IPS-15b (cell line): ENCODE results near the gene SLC5A2.
A peak's percentile ranks its signal among the peaks of the same experiment; 100 is the strongest.

Source experiments
- H3K27me3 ChIP-seq: one replicate; pipeline ENCODE4 v1.6.1; 2013; ENCODE audit warnings: low read length; ENCODE audit not compliant: control insufficient read depth, insufficient read depth
- H3K36me3 ChIP-seq: one replicate; pipeline ENCODE4 v1.6.1; 2013; ENCODE audit warnings: low read length; ENCODE audit not compliant: control insufficient read depth, insufficient read depth
- H3K4me1 ChIP-seq: one replicate; pipeline ENCODE4 v1.6.1; 2013; ENCODE audit warnings: mild to moderate bottlenecking, low read length; ENCODE audit not compliant: control insufficient read depth, insufficient read depth
- H3K4me3 ChIP-seq: one replicate; pipeline ENCODE4 v1.5.1; 2013; ENCODE audit warnings: low read depth, low read length
- H3K9ac ChIP-seq: one replicate; pipeline ENCODE4 v1.6.1; 2013; ENCODE audit warnings: low read depth, mild to moderate bottlenecking, low read length
- H3K9me3 ChIP-seq: one replicate; pipeline ENCODE4 v1.6.1; 2013; ENCODE audit warnings: mild to moderate bottlenecking, low read length; ENCODE audit not compliant: control insufficient read depth, insufficient read depth

SLC5A2 gene

DNA sequence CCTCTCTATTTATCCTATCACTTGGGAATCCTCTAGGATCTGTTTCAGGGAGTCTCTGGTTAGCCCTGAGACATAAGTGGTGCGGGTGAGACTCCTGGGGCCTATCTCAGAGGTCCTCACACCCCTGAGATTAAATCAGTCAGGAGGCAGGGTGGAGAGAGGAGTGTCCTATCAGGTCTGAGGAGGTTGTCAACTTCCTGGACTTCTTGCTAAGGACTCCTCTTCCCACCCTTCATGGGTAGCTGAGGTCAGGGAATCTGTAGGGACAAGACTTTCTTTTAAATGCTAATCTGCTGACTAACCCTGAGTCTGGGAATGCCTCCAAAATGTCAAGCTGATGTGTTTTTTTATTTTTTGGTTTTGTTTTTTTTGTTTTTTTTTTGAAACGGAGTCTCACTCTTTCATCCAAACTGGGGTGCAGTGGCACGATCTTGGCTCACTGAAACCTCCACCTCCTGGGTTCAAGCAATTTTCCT lies 30.3 kb upstream of the SLC5A2 start:
- Histone ChIP-seq H3K9ac (no peak overlapping the region), H3K36me3 (no peaks in the 10 kb centered on the region)

DNA sequence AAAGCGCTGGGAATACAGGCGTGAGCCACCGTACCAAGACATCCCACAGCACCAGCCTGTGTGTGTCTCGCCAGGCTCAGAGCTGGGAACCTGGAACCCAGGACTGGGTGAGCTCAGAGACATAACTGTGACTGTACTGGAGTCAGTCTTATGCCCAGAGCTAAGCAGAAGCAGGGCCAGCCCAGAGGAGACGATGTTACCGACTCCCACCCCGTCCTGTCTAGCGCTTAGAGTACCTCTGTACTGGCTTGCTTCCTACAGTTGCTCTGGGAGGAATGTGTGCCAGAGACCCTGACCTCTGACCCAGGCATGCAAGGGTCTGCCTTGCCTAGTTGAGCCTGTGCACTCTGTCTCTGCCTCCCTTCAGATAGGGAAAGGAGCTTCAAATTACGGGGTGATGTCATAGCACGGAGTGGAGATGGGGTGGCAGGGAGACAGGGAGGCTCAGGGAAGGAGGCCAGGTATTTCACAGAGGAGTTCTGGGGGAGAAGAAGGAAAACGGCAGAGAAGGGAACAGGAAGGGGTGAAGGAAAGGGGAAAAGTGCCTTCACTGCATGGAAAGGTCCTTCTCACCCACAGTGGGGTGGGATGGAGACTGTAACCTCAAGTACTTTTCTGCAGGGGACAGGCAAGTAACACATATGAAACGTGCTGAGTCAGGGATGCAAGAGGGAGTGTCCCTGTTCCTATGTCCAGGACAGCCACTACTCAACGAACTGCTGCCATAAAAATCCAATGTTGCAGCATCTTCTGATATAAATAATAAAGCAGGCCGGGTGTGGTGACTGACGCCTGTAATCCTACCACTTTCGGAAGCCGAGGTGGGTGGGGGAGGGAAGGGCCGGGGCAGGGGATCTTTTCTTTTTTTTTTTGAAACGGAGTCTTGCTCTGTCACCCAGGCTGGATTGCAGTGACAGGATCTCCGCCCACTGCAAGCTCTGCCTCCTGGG lies 29.4 kb upstream of the SLC5A2 start:
- Histone ChIP-seq H3K4me3 (peak overlapping the region; percentile 4), H3K36me3 (no peaks in the 10 kb centered on the region), H3K9ac (no peak overlapping the region), H3K4me1 (peaks cover 17% of the 10 kb centered on the region), H3K27me3 (no peaks in the 10 kb centered on the region), H3K9me3 (no peaks in the 10 kb centered on the region)

More for the DNA sequence above, 30.3 kb upstream of the SLC5A2 start:
- Histone ChIP-seq H3K4me3 (no peak overlapping the region), H3K9me3 (no peaks in the 10 kb centered on the region), H3K27me3 (no peaks in the 10 kb centered on the region), H3K4me1 (peaks cover 17% of the 10 kb centered on the region)

DNA sequence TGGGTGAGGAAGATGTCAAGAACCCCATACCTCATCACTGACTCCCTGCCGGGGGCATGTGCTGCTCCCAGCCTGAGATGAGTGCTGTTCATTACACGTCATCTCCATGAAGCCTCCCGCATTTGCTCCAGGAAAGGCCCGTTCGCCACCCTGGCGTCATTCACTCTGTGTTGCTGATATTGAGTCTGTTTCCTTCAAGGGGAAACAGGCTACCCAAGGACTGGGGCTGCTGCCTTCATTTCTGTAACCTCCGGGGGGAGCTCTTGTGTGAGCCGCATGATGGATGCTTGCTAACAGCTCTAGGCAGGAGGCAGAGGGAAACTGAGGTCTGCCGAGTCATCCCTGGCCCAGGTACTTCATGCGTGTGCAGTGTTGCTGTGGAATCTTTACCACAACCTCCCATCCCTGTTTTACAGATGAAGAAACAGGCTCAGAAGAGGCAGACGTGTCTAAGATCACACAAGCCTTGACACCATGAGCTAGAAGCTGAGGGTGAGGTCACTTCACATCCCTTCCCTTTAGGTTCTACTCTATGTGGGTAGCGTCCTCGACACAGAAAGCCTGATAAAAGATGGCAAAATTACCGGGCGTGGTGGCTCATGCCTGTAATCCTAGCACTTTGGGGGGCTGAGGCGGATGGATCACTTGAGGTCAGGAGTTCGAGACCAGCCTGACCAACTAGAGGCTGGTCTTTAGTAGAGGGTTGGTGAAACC lies 27.2 kb upstream of the SLC5A2 start:
- no peaks in the 10 kb centered on the region for H3K27me3 ChIP-seq
- H3K9ac ChIP-seq = no peak overlapping the region
- H3K4me1 ChIP-seq = peaks cover 23% of the 10 kb centered on the region
- H3K4me3 ChIP-seq = no peak overlapping the region
- H3K36me3 ChIP-seq = no peaks in the 10 kb centered on the region
- H3K9me3 ChIP-seq = no peaks in the 10 kb centered on the region

DNA sequence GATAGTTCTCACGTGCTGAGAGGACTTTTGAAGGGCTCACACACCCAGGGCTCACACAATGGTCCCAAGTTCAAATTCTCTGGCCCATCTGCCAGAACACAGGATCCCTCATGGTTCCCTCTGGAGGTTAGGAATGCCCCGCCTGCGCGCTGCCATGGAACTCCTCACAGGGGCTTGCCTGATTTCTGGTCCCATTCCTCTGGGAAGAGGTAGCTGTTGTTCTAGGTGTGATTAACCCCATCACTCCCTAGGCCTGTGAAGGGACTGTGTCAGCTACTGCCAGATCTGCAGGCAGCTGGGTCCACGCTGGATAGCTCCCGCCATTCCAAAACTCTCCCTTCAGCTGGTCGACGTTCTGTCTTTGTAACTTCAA lies 25.9 kb upstream of the SLC5A2 start:
- no peaks in the 10 kb centered on the region for H3K9me3 ChIP-seq
- no peak overlapping the region for H3K4me3 ChIP-seq
- no peaks in the 10 kb centered on the region for H3K27me3 ChIP-seq
- peaks cover 21% of the 10 kb centered on the region for H3K4me1 ChIP-seq
- H3K9ac ChIP-seq = no peak overlapping the region
- no peaks in the 10 kb centered on the region for H3K36me3 ChIP-seq

DNA sequence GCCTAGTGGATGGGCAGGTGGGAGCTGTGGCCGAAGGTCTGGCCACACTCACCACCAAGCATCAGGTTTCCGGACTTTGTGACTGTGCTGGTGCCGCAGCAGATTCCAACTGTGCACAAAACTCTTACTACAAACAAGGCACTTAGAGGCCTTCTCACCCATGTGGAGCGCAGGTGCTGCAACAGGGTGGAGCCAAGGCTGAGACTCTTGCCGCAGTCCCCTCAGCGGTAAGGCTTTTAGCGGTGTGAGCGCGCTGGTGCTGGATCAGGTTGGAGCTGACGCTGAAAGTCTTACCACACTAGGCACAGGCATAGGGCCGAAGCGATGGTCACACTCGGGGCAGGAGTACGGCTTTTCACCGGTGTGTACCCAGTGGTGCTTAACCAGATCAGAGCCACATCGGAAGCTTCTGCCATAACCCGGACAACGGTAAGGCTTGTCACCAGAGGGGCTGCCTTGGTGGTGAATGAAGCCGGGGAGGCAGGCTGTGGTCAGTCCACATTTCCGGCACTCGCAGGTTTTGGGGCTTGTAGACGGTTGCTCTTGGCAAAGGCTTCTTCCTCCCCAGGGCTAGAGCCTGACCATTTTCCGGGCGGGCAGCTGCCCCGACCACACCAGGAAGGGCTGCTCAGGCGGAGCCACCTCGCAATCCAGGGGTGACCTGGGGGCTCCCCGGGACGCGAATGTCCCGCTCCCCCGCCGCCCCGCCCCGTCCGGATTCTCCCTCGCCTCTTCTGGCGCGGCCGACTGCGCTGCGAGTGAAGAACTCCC lies 24.7 kb upstream of the SLC5A2 start:
- no peaks in the 10 kb centered on the region for H3K27me3 ChIP-seq
- peak overlapping the region; percentile 85 for H3K4me3 ChIP-seq
- H3K36me3 ChIP-seq = no peaks in the 10 kb centered on the region
- peaks cover 16% of the 10 kb centered on the region for H3K4me1 ChIP-seq
- H3K9ac ChIP-seq = peak overlapping the region; percentile 76
- no peaks in the 10 kb centered on the region for H3K9me3 ChIP-seq

DNA sequence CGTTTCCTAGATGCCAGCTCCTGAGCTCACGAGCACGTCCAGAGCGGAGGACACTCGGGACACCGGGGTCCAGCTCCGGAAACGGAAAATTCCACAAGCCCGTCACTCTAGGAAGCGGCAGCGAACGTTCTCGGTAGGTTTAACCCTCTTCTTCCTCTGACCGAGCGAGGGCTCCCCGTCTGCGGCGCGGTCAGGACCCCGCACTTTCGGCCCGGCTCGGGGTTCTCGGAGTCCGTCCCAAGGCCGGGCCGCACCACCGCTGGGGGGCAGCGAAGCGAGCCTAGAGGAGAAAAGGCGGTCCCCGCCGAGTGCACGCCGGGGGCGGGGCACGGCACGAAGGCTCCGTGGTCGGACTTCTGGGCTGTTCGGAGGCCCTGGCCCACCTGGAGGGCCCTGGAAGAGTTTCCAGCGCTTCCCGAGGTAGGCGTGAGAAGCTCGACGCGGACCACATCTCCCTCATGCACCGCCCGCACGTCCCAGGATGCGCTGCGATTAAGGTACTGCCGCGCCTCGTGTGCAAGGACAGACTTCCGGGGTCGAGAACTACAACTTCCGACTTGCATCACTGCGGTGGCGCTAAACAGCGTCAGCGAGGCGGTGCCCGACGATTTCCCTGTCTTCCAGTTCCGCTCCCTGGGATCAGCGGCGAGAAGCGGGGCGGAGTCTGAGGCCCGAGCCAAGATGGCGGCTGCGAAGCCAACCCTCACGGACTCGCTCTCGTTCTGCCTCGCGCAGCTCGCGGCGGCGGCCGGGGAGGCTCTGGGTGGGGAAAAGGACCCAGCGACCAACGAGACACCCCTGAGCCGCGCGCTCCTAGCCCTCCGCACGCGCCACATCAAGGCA lies 23.9 kb upstream of the SLC5A2 start, which contains the start of gene ARMC5:
Gene ARMC5, plus strand, starts transcription at position 658 of the 843 bp plus-strand sequence. Its CDS starts 24 bp downstream, at position 682.
- Histone ChIP-seq H3K4me3 (peak within 1 kb of the TSS; percentile 85), H3K36me3 (no peaks in the 10 kb centered on the region), H3K27me3 (no peaks in the 10 kb centered on the region), H3K4me1 (peaks cover 10% of the 10 kb centered on the region), H3K9ac (peak within 1 kb of the TSS; percentile 98), H3K9me3 (no peaks in the 10 kb centered on the region)

DNA sequence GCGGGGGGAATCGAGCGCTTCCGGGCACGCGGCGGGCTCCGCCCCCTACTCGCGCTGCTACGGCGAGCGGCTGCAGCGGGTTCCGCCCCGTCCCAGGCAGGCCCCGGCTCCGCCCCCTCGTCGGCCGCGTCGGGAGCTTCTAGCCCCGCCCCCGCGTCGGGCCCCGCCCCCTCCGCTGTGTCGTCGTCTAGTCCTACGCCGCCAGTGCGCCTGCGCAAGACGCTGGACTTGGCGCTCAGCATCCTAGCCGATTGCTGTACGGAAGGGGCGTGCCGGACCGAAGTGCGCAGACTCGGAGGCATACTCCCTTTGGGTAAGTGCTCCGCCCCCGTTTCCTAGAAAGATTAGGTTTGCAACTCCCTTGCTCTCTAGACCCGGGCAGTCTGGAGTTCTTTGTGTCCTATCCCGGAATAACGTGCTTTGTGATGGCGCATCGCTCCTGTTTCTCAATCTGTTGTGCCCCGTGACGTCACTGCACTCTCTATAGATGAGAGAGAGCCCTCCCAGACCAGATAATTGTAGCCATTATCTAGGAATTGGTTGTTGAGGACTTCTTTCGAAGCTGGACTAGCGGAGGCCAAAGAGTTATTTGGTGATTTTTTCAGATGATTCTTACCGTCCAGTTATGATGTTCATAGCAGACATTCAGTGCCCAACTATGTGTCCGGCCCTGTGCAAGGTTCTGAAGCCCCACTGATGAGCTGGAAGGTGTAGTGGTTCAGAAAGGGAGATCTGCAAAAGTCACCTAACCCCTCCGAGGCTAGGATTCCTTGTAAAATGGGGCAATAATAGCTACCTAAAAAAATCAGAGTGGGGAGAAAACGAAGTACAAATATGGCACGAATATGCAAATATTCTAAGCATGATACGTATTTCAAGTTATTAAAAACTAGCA lies 23.0 kb upstream of the SLC5A2 start:
- peaks cover 5% of the 10 kb centered on the region for H3K36me3 ChIP-seq
- peaks cover 10% of the 10 kb centered on the region for H3K4me1 ChIP-seq
- no peaks in the 10 kb centered on the region for H3K27me3 ChIP-seq
- peak overlapping the region; percentile 98 for H3K9ac ChIP-seq
- H3K4me3 ChIP-seq = peak overlapping the region; percentile 85
- H3K9me3 ChIP-seq = no peaks in the 10 kb centered on the region

DNA sequence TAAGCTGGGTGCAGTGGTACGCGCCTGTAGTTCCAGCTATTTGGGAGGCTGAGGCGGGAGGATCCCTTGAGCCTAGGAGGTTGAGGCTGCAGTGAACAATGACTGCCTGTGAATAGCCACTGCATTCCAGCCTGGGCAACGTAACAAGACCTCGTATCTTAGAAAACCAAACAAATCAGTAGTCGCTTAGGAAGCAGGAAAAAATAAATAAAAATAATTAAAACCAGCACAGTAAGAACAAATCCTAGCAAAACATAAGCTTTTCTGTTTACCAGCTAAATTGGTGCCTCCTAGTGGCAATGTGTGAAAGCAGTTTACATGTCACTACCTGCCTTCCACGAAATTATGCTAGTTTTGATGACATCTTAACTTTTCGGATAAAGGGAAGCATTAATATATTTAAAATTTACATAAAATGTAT lies 22.3 kb upstream of the SLC5A2 start:
- Histone ChIP-seq H3K4me1 (peaks cover 6% of the 10 kb centered on the region), H3K27me3 (no peaks in the 10 kb centered on the region), H3K36me3 (peaks cover 7% of the 10 kb centered on the region), H3K9ac (no peak overlapping the region), H3K9me3 (no peaks in the 10 kb centered on the region), H3K4me3 (peak overlapping the region; percentile 71)

DNA sequence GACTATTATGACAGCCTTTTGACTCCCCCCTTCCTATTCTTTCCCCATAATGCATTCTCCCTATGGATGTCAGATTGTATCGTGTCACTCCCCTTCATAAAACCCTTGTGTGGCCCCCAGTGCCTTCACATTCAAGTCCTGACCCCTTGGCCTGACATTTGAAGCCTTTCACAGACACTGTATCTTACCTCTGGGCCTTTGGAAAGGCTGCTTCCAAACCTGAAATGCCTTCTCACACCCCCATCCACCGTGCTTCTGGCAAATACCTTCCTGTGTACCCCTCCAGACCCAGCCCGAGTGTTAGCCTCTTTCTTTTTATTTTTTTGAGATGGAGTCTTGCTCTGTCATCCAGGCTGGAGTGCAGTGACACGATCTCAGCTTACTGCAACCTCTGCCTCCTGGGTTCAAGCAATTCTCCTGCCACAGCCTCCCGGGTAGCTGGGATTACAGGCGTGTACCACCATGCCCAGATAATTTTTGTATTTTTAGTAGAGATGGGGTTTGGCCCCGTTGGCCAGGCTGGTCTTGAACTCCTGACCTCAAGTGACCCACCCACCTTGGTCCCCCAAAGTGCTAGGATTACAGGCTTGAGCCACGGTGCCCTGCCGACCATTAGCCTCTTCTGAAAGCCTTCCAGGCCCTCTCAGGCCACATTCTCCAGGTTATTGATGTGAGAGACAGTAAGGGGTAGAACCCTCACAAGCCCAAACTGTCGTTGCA lies 21.6 kb upstream of the SLC5A2 start:
- H3K4me1 ChIP-seq = peaks cover 6% of the 10 kb centered on the region
- no peak overlapping the region for H3K9ac ChIP-seq
- H3K4me3 ChIP-seq = no peak overlapping the region
- H3K27me3 ChIP-seq = no peaks in the 10 kb centered on the region
- H3K9me3 ChIP-seq = no peaks in the 10 kb centered on the region
- peaks cover 9% of the 10 kb centered on the region for H3K36me3 ChIP-seq
